ENCODE measurements around the gene PPP2R2D.

DNA sequence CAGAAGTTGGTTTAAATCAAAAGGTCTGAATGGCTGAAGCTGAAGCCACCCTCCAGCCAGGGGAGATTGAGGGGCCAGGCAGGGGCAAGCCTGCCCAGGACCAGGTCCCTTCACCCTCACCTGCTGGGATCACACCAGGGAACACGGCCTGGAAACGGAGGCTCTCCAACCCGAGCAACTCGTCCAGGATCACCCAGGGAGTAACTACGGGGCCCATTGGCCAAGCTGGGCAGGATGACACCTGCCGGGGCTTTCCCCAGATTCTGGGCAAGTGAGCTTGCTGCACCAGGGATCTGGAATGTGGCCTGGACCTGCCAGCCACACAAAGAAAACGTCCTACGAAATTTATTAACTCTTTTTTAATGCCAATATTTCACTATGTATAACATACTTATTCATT, 30.4 kb upstream of the PPP2R2D start:
- TF ChIP-seq POLR2AphosphoS5 (IDR thresholded peaks at IDR 0.05; ENCODE audit: borderline replicate concordance, low read depth, low read length) (no peak), EZH2 (IDR thresholded peaks at IDR 0.05) (no peak)
